K562 (cell line): ENCODE data around the gene HS2ST1. TPM values are rescaled to one million over a fixed set of nuclear protein-coding genes. Genes with fewer than 3 reads are reported as not detected.
"Not testable (repeated sequence)": the region's sequence is repeated elsewhere in the genome, so short reads cannot be mapped to it uniquely, and the experiment has no call there.

ENCODE experiments used
- ATAC-seq: fragments of 200-7000 bp; cut with Tn5 transposase; 3 replicates; pipeline ENCODE4 v1.9.1; 2020; ENCODE audit warnings: moderate library complexity
- BruUV-seq: library from RNA; stranded (reverse); fragments of 400-500 nt; replicated peaks from 2 replicates; lab custom pipeline; 2021; lab: Mats Ljungman, UMichigan
- CTCF ChIA-PET: fragments of 300-600 bp; formaldehyde crosslinking; extraction: SDS; loops from one replicate; lab custom pipeline; 2021; ENCODE audit warnings: low intra/inter-chr PET ratio; lab: Yijun Ruan, JAX
- POLR2A ChIA-PET: fragments of 300-600, 350-650 bp; sonication (Branson Sonifier 250); formaldehyde crosslinking; extraction: SDS; loops from one replicate; lab custom pipeline; 2021; ENCODE audit warnings: antibody characterized with exemption, inconsistent platforms; lab: Yijun Ruan, JAX
- DNase-seq, 4 experiments: peaks; one replicate each; pipeline versions ENCODE4 v3.0.0 to v3.0.0-alpha.2; 2011 to 2018; ENCODE audit warnings: low spot score in 3 of 4, mixed read lengths in 3 of 4; ENCODE audit errors: extremely low read depth in 1 of 4
- FAIRE-seq: peaks from 2 replicates; lab custom pipeline; 2011; peaks lifted over from hg19 to GRCh38; lab: Jason Lieb, UNC
- H2AFZ ChIP-seq: 2 replicates; pipeline ENCODE4 v1.6.0; 2011; ENCODE audit warnings: low read depth, low read length, control low read depth, inconsistent platforms
- H3K27ac ChIP-seq: fragments of 200-600 bp; 3 replicates; pipeline ENCODE4 v1.8.0; 2011; ENCODE audit warnings: low read depth, mild to moderate bottlenecking, control low read depth, inconsistent platforms, low read length, moderate library complexity, mixed read lengths; ENCODE audit errors: extremely low read depth
- H3K27me3 ChIP-seq, 2 experiments: fragments of 300-600 bp in 1 of 2; 2 replicates in 1 of 2; 3 replicates in 1 of 2; pipeline versions ENCODE4 v1.6.0 to v1.8.0; 2011; ENCODE audit warnings: inconsistent platforms in 2 of 2, low read length in 2 of 2, mild to moderate bottlenecking in 1 of 2, mixed read lengths in 1 of 2, moderate library complexity in 1 of 2; ENCODE audit not compliant: control insufficient read depth in 2 of 2, insufficient read depth in 2 of 2
- H3K36me3 ChIP-seq: fragments of 300-600 bp; 3 replicates; pipeline ENCODE4 v1.8.0; 2011; ENCODE audit warnings: mild to moderate bottlenecking, low read length, inconsistent platforms; ENCODE audit not compliant: control insufficient read depth, insufficient read depth
- H3K4me1 ChIP-seq, 2 experiments: fragments of 200-600 bp in 1 of 2; replicated peaks in 1 of 2; 2 replicates in 1 of 2; 3 replicates in 1 of 2; pipeline versions ENCODE4 v1.5.1 to v1.8.0; 2011; ENCODE audit warnings: inconsistent platforms in 2 of 2, low read length in 2 of 2, mild to moderate bottlenecking in 1 of 2, mixed read lengths in 1 of 2, moderate library complexity in 1 of 2; ENCODE audit not compliant: control insufficient read depth in 2 of 2, insufficient read depth in 2 of 2
- H3K4me2 ChIP-seq: 2 replicates; pipeline ENCODE4 v1.6.1; 2011; ENCODE audit warnings: low read length, control low read depth, inconsistent platforms, mixed read lengths; ENCODE audit not compliant: insufficient read depth
- H3K4me3 ChIP-seq: fragments of 200-600 bp; sonication (generic), shearing (Covaris generic); 2 replicates; pipeline ENCODE4 v1.5.1; 2016; ENCODE audit warnings: control low read depth, inconsistent platforms
- H3K79me2 ChIP-seq: fragments of 200-600 bp; 3 replicates; pipeline ENCODE4 v1.8.0; 2011; ENCODE audit warnings: low read length, inconsistent platforms; ENCODE audit not compliant: control insufficient read depth, insufficient read depth
- H3K9ac ChIP-seq, 2 experiments: 2 replicates each; pipeline versions ENCODE4 v1.6.0 to v1.6.1; 2011; ENCODE audit warnings: low read depth in 2 of 2, low read length in 2 of 2, control low read depth in 1 of 2, inconsistent platforms in 1 of 2, mild to moderate bottlenecking in 1 of 2, mixed read lengths in 1 of 2; ENCODE audit not compliant: insufficient read depth in 1 of 2
- H3K9me1 ChIP-seq: one replicate; pipeline ENCODE4 v1.6.0; 2011; ENCODE audit warnings: inconsistent platforms, mild to moderate bottlenecking, low read length, moderate library complexity; ENCODE audit not compliant: control insufficient read depth, insufficient read depth
- H3K9me3 ChIP-seq: replicated peaks from 2 replicates; pipeline ENCODE4 v1.5.1; 2011; ENCODE audit warnings: low read depth, low read length, inconsistent platforms; ENCODE audit not compliant: control insufficient read depth, insufficient read depth
- H4K20me1 ChIP-seq: replicated peaks from 2 replicates; pipeline ENCODE4 v1.6.1; 2011; ENCODE audit warnings: low read length, inconsistent platforms, mixed read lengths; ENCODE audit not compliant: control insufficient read depth, insufficient read depth
- CBX1 ChIP-seq: sonication (generic); IDR thresholded peaks from 2 replicates; pipeline ENCODE4 v1.6.1; 2016; ENCODE audit warnings: antibody characterized with exemption, low read depth, mild to moderate bottlenecking
- CBX3 ChIP-seq, 2 experiments: IDR thresholded peaks; 1 replicate in 1 of 2; 2 replicates in 1 of 2; pipeline ENCODE4 v1.6.1; 2012; ENCODE audit warnings: inconsistent platforms in 2 of 2, low read length in 2 of 2, borderline replicate concordance in 1 of 2, control low read depth in 1 of 2
- CBX5 ChIP-seq: IDR thresholded peaks from 2 replicates; pipeline ENCODE4 v1.6.1; 2014; ENCODE audit warnings: low read depth, borderline replicate concordance
- CHAMP1 ChIP-seq: fragments of 450-650 bp; IDR thresholded peaks from 2 replicates; pipeline ENCODE4 v1.6.1; 2016; ENCODE audit warnings: mild to moderate bottlenecking
- TRIM24 ChIP-seq, 2 experiments: fragments of 450-650 bp; IDR thresholded peaks; 2 replicates each; pipeline ENCODE4 v1.6.1; 2016
- TRIM28 ChIP-seq: fragments of 450-650 bp; IDR thresholded peaks from 2 replicates; pipeline ENCODE4 v1.6.1; 2017
- YY1 ChIP-seq, 3 experiments: IDR thresholded peaks; 2 replicates each; pipeline ENCODE4 v1.6.1; 2011; ENCODE audit warnings: low read length in 2 of 3, mild to moderate bottlenecking in 2 of 3, moderate library complexity in 2 of 3, borderline replicate concordance in 1 of 3, control low read depth in 1 of 3, low read depth in 1 of 3; ENCODE audit not compliant: insufficient read depth in 3 of 3, insufficient replicate concordance in 2 of 3, control insufficient read depth in 1 of 3, insufficient read length in 1 of 3; ENCODE audit errors: extremely low read depth in 1 of 3
- ZFP36 ChIP-seq: fragments of 150-350 bp; IDR thresholded peaks from 2 replicates; pipeline ENCODE4 v1.6.1; 2018; ENCODE audit warnings: low read length, low read depth; ENCODE audit not compliant: partially characterized antibody
- ZNF280A ChIP-seq: fragments of 450-650 bp; IDR thresholded peaks from 2 replicates; pipeline ENCODE4 v1.6.1; 2018; ENCODE audit warnings: mild to moderate bottlenecking, low read depth; ENCODE audit not compliant: partially characterized antibody
- in situ Hi-C: fragments of 300-500 bp; cut with MboI; formaldehyde crosslinking; loops from 4 replicates; pipeline ENCODE4 v1.15.0; 2018; ENCODE audit warnings: inconsistent platforms, mixed read lengths
- intact Hi-C: fragments of 100-400 bp; cut with micrococcal nuclease; formaldehyde crosslinking; loops from 2 replicates; pipeline ENCODE4 v1.14.2; 2022
- polyA plus RNA-seq, 8 experiments: library from polyadenylated mRNA; depleted of rRNA in 4 of 8; stranded (reverse) in 5 of 8; unstranded in 3 of 8; fragments of >200 nt; fragmentation: Nextera tagmentation in 2 of 8; fragmentation: Illumina TruSeq in 1 of 8; extraction: Ambion mirVana in 2 of 8; extraction: Trizol in 1 of 8; gene quantifications; 2 replicates each; pipeline versions ENCODE4 v1.2.1 to v1.2.3, GENCODE V29; 2011 to 2014; ENCODE audit warnings: inconsistent platforms in 1 of 8, missing spikeins in 1 of 8
- total RNA-seq, 7 experiments: library from RNA; depleted of rRNA in 6 of 7; stranded (reverse); fragments of >200 nt in 6 of 7; fragmentation: Illumina TruSeq in 2 of 7; extraction: Trizol in 2 of 7; gene quantifications; 2 replicates each; pipeline versions ENCODE4 v1.2.1 to v1.2.3, GENCODE V29; 2011 to 2021; ENCODE audit warnings: low replicate concordance in 1 of 7
- TF ChIP-seq, protein P1 (sequence below): fragments of 150-350 bp; IDR thresholded peaks from 2 replicates; pipeline ENCODE4 v1.6.1; 2014; ENCODE audit warnings: low read depth, mild to moderate bottlenecking, low read length, borderline replicate concordance

The HS2ST1 gene
- total and polyA plus RNA-seq, 9 of the 15 experiments (the other 6 are each of a cell fraction or from before 2014, with no cell fraction given), result 7.7 to 43.3 (median 25.8) TPM

GRCh38 chr1:87013385-87013784 lies 99.0 kb downstream of the HS2ST1 start:
- H3K9ac ChIP-seq, in situ Hi-C loops, BruUV-seq, H3K36me3 ChIP-seq, intact Hi-C loops, H3K4me3 ChIP-seq, FAIRE-seq, H3K27ac ChIP-seq, DNase-seq, H2AFZ ChIP-seq, H4K20me1 ChIP-seq, H3K27me3 ChIP-seq, H3K9me1 ChIP-seq, H3K4me2 ChIP-seq, CTCF ChIA-PET, H3K4me1 ChIP-seq: not testable (repeated sequence)
- peaks cover 32% of the 10 kb centered on the region for H3K79me2 ChIP-seq
- peak in 1 of 2 experiments; percentile 94; a peak in 2 of 3 replicates for TF ChIP-seq CBX3 (IDR thresholded peaks at IDR 0.05; ENCODE audit: borderline replicate concordance in 1 of 2, low read length in 2 of 2)
- TF ChIP-seq CBX1, result peak; percentile 80; the same call in 1 of the 2 replicates
- TF ChIP-seq, protein P1, sequence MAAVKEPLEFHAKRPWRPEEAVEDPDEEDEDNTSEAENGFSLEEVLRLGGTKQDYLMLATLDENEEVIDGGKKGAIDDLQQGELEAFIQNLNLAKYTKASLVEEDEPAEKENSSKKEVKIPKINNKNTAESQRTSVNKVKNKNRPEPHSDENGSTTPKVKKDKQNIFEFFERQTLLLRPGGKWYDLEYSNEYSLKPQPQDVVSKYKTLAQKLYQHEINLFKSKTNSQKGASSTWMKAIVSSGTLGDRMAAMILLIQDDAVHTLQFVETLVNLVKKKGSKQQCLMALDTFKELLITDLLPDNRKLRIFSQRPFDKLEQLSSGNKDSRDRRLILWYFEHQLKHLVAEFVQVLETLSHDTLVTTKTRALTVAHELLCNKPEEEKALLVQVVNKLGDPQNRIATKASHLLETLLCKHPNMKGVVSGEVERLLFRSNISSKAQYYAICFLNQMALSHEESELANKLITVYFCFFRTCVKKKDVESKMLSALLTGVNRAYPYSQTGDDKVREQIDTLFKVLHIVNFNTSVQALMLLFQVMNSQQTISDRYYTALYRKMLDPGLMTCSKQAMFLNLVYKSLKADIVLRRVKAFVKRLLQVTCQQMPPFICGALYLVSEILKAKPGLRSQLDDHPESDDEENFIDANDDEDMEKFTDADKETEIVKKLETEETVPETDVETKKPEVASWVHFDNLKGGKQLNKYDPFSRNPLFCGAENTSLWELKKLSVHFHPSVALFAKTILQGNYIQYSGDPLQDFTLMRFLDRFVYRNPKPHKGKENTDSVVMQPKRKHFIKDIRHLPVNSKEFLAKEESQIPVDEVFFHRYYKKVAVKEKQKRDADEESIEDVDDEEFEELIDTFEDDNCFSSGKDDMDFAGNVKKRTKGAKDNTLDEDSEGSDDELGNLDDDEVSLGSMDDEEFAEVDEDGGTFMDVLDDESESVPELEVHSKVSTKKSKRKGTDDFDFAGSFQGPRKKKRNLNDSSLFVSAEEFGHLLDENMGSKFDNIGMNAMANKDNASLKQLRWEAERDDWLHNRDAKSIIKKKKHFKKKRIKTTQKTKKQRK, result peak; percentile 77
- TF ChIP-seq TRIM28, result peak; percentile 95
- TF ChIP-seq CBX5, result peak; percentile 87
- TF ChIP-seq ZNF280A, result peak; percentile 83
- peak; percentile 47; the same call in 1 of the 2 replicates for TF ChIP-seq CHAMP1
- peak; percentile 95 for TF ChIP-seq ZFP36
- peak; percentile 60 to 73; a peak in 3 of 4 replicates for TF ChIP-seq TRIM24 (IDR thresholded peaks at IDR 0.05)
- TF ChIP-seq YY1 (IDR thresholded peaks at IDR 0.05; ENCODE audit: borderline replicate concordance in 1 of 3, control insufficient read depth in 1 of 3, extremely low read depth in 1 of 3, insufficient read depth in 3 of 3, insufficient read length in 1 of 3, insufficient replicate concordance in 2 of 3, low read depth in 1 of 3, low read length in 2 of 3), result peak in 1 of 3 experiments; percentile 41
- H3K9me3 ChIP-seq, result peaks cover 18% of the 10 kb centered on the region
- POLR2A ChIA-PET, result interaction anchor here (1.0 kb wide), 1 partner anchor 14 kb away, joined by 3 read pairs; no protein-coding TSS in a partner anchor
- peak; percentile 29; the same call in 1 of the 3 replicates for ATAC-seq
